ENCODE results near the gene CDK11B.

CDK11B gene

DNA sequence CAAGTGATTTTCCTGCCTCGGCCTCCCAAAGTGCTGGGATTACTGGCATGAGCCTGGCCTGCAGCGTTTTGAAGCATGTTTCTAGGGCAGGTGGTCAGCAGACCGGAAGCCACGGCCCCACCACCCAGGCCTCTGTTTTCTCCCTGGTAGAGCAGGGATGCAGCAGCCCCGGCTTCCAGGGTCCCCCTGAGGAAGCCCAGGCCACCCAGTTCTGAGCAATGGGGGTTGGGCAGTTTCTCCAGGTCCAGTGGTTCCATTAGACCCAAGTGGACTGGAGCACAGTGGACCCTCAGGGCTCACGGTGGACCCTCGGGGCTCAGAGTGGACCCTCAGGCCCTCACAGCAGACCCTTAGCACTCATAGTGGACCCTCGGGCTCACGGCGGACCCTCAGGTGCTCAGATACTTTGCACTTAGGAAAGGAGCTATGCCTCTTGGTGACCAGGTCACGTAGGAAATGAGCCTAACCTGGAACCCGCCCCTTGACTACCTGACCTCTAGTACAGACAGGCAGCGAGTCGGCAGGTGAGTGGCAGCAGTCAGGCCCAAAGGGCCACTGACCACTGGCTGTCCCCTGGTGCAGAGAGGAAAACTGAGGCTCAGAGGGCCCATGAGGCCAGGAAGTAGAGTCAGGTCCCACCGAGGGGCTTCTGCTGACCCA lies 54.3 kb downstream of the CDK11B start:
- Histone ChIP-seq H3K79me1 (ENCODE audit: low read length) (no peaks in the 10 kb centered on the region), H3K14ac (ENCODE audit: low read length) (no peak overlapping the region), H2AK5ac (ENCODE audit: low read length) (no peak overlapping the region), H3K36me3 (ENCODE audit: control insufficient read depth in 1 of 2, insufficient read depth in 2 of 2, low read length in 2 of 2) (no peaks in the 10 kb centered on the region), H4K8ac (ENCODE audit: low read depth, low read length) (no peak overlapping the region), H4K12ac (ENCODE audit: low read depth, low read length) (no peak overlapping the region), H3K79me2 (ENCODE audit: control insufficient read depth, insufficient read depth, low read length, poor library complexity) (no peaks in the 10 kb centered on the region), H2AFZ (ENCODE audit: insufficient read depth, low read length, poor library complexity) (no peak overlapping the region), H3K4me1 (ENCODE audit: control insufficient read depth in 1 of 2, insufficient read depth in 2 of 2, low read length in 2 of 2) (peaks cover 5 to 6% of the 10 kb centered on the region in 2 experiments), H2BK5ac (ENCODE audit: low read depth, low read length, poor library complexity) (no peak overlapping the region), H3K18ac (ENCODE audit: low read length) (no peak overlapping the region), H3K27me3 (ENCODE audit: insufficient read depth, low read length) (peaks cover 15% of the 10 kb centered on the region), H3K9ac (ENCODE audit: low read length) (no peak overlapping the region), H3K9me3 (ENCODE audit: insufficient read depth, low read depth, low read length) (peaks cover 7% of the 10 kb centered on the region), H3K4me2 (ENCODE audit: low read length) (no peak overlapping the region), H3K23ac (ENCODE audit: low read length) (no peak overlapping the region), H4K91ac (ENCODE audit: low read depth, low read length) (no peak overlapping the region), H3K4ac (ENCODE audit: low read depth, low read length) (no peak overlapping the region), H2BK120ac (ENCODE audit: insufficient read depth, low read length, poor library complexity) (no peak overlapping the region), H2BK12ac (ENCODE audit: low read length) (no peak overlapping the region), H3K27ac (ENCODE audit: low read depth, low read length) (no peak overlapping the region), H3K4me3 (ENCODE audit: low read depth, low read length) (no peak overlapping the region)
- DNase-seq: no peak
- no CpG with 5 or more reads among the region's 15 CpGs for WGBS (ENCODE audit: extremely low coverage, insufficient coverage, insufficient read length)

- Histone ChIP-seq H3K79me1 (ENCODE audit: low read length) (no peaks in the 10 kb centered on the region), H2BK5ac (ENCODE audit: low read depth, low read length, poor library complexity) (no peak overlapping the region)
- no CpG with 5 or more reads among the region's 13 CpGs for WGBS (ENCODE audit: extremely low coverage, insufficient coverage, insufficient read length)
Observed at GRCh38 chr1:1603671-1604373, 55.0 kb downstream of the CDK11B start.

DNA sequence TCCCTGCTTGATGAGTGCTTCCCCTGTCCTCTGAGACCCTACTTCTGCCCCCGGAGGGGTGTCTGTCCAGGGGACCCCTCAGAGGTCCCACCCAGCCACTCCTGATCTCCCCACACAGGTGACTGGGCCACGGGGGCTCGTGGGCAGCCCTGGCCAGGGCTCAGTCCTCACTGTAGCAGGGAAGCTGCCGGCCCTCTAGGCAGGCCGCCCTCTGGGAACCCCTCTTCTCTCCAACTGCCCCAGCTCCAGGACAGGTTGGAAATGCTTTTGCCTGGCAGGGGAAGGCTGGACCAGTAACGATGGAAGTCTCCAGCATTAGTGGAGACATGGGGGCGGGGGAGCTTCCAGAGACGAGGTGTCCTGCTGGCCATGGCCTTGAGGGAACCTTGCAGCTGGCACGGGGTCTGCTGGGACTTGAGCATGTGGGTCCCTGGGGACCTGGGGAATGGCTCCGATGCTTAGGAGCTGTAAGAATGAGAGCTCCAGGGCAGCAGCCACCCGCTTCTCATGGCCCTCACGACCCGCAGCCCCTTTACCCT lies 55.8 kb downstream of the CDK11B start:
- H2AK5ac ChIP-seq (ENCODE audit: low read length): no peak overlapping the region
- no peak overlapping the region for H2BK120ac ChIP-seq (ENCODE audit: insufficient read depth, low read length, poor library complexity)
- H3K4ac ChIP-seq (ENCODE audit: low read depth, low read length): no peak overlapping the region
- H3K27me3 ChIP-seq (ENCODE audit: insufficient read depth, low read length): peaks cover 26% of the 10 kb centered on the region
- no peak overlapping the region for H3K4me3 ChIP-seq (ENCODE audit: low read depth, low read length)
- H3K18ac ChIP-seq (ENCODE audit: low read length): no peak overlapping the region
- H3K23ac ChIP-seq (ENCODE audit: low read length): no peak overlapping the region
- no peak overlapping the region for H3K4me2 ChIP-seq (ENCODE audit: low read length)
- H4K8ac ChIP-seq (ENCODE audit: low read depth, low read length): no peak overlapping the region
- H3K9me3 ChIP-seq (ENCODE audit: insufficient read depth, low read depth, low read length): peaks cover 11% of the 10 kb centered on the region
- no peak overlapping the region for H4K12ac ChIP-seq (ENCODE audit: low read depth, low read length)
- DNase-seq: no peak
- H3K4me1 ChIP-seq (ENCODE audit: control insufficient read depth in 1 of 2, insufficient read depth in 2 of 2, low read length in 2 of 2): peaks cover 9% of the 10 kb centered on the region in 2 experiments
- no peak overlapping the region for H3K27ac ChIP-seq (ENCODE audit: low read depth, low read length)
- H3K14ac ChIP-seq (ENCODE audit: low read length): no peak overlapping the region
- WGBS (ENCODE audit: extremely low coverage, insufficient coverage, insufficient read length): no CpG with 5 or more reads among the region's 13 CpGs
- no peaks in the 10 kb centered on the region for H3K79me1 ChIP-seq (ENCODE audit: low read length)
- H2AFZ ChIP-seq (ENCODE audit: insufficient read depth, low read length, poor library complexity): no peak overlapping the region
- no peak overlapping the region for H4K91ac ChIP-seq (ENCODE audit: low read depth, low read length)
- no peaks in the 10 kb centered on the region for H3K36me3 ChIP-seq (ENCODE audit: control insufficient read depth in 1 of 2, insufficient read depth in 2 of 2, low read length in 2 of 2)
- H2BK12ac ChIP-seq (ENCODE audit: low read length): no peak overlapping the region
- H3K79me2 ChIP-seq (ENCODE audit: control insufficient read depth, insufficient read depth, low read length, poor library complexity): no peaks in the 10 kb centered on the region
- no peak overlapping the region for H2BK5ac ChIP-seq (ENCODE audit: low read depth, low read length, poor library complexity)
- H3K9ac ChIP-seq (ENCODE audit: low read length): no peak overlapping the region

More at GRCh38 chr1:1603671-1604373, 55.0 kb downstream of the CDK11B start:
- Histone ChIP-seq H3K14ac (ENCODE audit: low read length) (no peak overlapping the region), H3K9me3 (ENCODE audit: insufficient read depth, low read depth, low read length) (peaks cover 11% of the 10 kb centered on the region), H3K4me2 (ENCODE audit: low read length) (no peak overlapping the region), H4K91ac (ENCODE audit: low read depth, low read length) (no peak overlapping the region), H4K12ac (ENCODE audit: low read depth, low read length) (no peak overlapping the region), H3K18ac (ENCODE audit: low read length) (no peak overlapping the region), H3K27ac (ENCODE audit: low read depth, low read length) (no peak overlapping the region), H2BK120ac (ENCODE audit: insufficient read depth, low read length, poor library complexity) (no peak overlapping the region), H3K79me2 (ENCODE audit: control insufficient read depth, insufficient read depth, low read length, poor library complexity) (no peaks in the 10 kb centered on the region), H4K8ac (ENCODE audit: low read depth, low read length) (no peak overlapping the region), H3K23ac (ENCODE audit: low read length) (no peak overlapping the region), H2BK12ac (ENCODE audit: low read length) (no peak overlapping the region), H3K9ac (ENCODE audit: low read length) (no peak overlapping the region), H3K36me3 (ENCODE audit: control insufficient read depth in 1 of 2, insufficient read depth in 2 of 2, low read length in 2 of 2) (no peaks in the 10 kb centered on the region), H2AK5ac (ENCODE audit: low read length) (no peak overlapping the region), H3K27me3 (ENCODE audit: insufficient read depth, low read length) (peaks cover 22% of the 10 kb centered on the region), H3K4me3 (ENCODE audit: low read depth, low read length) (no peak overlapping the region), H3K4ac (ENCODE audit: low read depth, low read length) (no peak overlapping the region), H2AFZ (ENCODE audit: insufficient read depth, low read length, poor library complexity) (no peak overlapping the region), H3K4me1 (ENCODE audit: control insufficient read depth in 1 of 2, insufficient read depth in 2 of 2, low read length in 2 of 2) (peaks cover 9% of the 10 kb centered on the region in 2 experiments)
- DNase-seq: no peak

DNA sequence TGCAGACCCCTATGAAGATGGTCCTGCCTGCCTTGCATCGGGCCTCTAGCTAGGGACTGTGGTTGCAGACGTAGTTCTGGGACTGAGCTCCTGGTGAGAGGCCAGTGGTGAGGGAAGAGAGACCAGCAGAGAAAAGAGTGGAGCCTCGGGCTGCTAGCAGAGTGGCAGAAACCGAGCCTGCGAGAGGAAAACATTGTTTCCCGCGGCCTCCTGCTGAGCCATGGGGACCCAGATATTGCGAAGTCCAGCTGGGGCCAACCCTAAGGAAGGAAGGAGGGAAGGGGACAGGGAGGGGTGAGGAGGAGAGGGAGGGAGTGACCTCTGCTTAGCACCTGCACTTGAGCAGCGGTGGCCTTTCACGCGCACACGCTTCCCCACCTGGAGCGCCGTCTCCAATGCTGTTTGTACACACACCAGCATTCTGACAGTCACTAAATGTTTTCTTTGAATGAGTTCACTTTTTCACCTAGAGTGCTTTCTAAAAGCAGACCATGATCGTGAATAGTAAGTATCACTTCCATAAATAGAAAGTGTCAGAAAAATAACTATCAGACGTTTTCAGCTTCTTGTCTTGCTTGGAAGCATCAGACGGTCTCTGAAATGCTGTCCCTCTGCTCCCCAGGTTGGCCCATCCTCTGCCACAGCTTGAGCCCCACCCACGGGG lies 56.4 kb downstream of the CDK11B start:
- no peak overlapping the region for H3K4ac ChIP-seq (ENCODE audit: low read depth, low read length)
- WGBS (ENCODE audit: extremely low coverage, insufficient coverage, insufficient read length): no CpG with 5 or more reads among the region's 18 CpGs
- H3K18ac ChIP-seq (ENCODE audit: low read length): no peak overlapping the region
- no peaks in the 10 kb centered on the region for H3K79me1 ChIP-seq (ENCODE audit: low read length)
- no peak overlapping the region for H3K9ac ChIP-seq (ENCODE audit: low read length)
- no peaks in the 10 kb centered on the region for H3K79me2 ChIP-seq (ENCODE audit: control insufficient read depth, insufficient read depth, low read length, poor library complexity)
- H3K36me3 ChIP-seq (ENCODE audit: control insufficient read depth in 1 of 2, insufficient read depth in 2 of 2, low read length in 2 of 2): no peaks in the 10 kb centered on the region
- H2AK5ac ChIP-seq (ENCODE audit: low read length): no peak overlapping the region
- peaks cover 9% of the 10 kb centered on the region in 2 experiments for H3K4me1 ChIP-seq (ENCODE audit: control insufficient read depth in 1 of 2, insufficient read depth in 2 of 2, low read length in 2 of 2)
- H2BK120ac ChIP-seq (ENCODE audit: insufficient read depth, low read length, poor library complexity): no peak overlapping the region
- no peak overlapping the region for H3K23ac ChIP-seq (ENCODE audit: low read length)
- H2AFZ ChIP-seq (ENCODE audit: insufficient read depth, low read length, poor library complexity): no peak overlapping the region
- H4K91ac ChIP-seq (ENCODE audit: low read depth, low read length): no peak overlapping the region
- H2BK5ac ChIP-seq (ENCODE audit: low read depth, low read length, poor library complexity): no peak overlapping the region
- H3K27ac ChIP-seq (ENCODE audit: low read depth, low read length): no peak overlapping the region
- H3K9me3 ChIP-seq (ENCODE audit: insufficient read depth, low read depth, low read length): peaks cover 11% of the 10 kb centered on the region
- DNase-seq: no peak
- peaks cover 26% of the 10 kb centered on the region for H3K27me3 ChIP-seq (ENCODE audit: insufficient read depth, low read length)
- no peak overlapping the region for H4K8ac ChIP-seq (ENCODE audit: low read depth, low read length)
- no peak overlapping the region for H2BK12ac ChIP-seq (ENCODE audit: low read length)
- no peak overlapping the region for H3K4me3 ChIP-seq (ENCODE audit: low read depth, low read length)
- no peak overlapping the region for H4K12ac ChIP-seq (ENCODE audit: low read depth, low read length)
- H3K14ac ChIP-seq (ENCODE audit: low read length): no peak overlapping the region
- H3K4me2 ChIP-seq (ENCODE audit: low read length): no peak overlapping the region
